IPS DF 6.9 (cell line): ENCODE measurements around the gene PLCH1.

Experiments
- DNase-seq: peaks from one replicate; pipeline ENCODE4 v3.0.0-alpha.2; 2013; ENCODE audit warnings: low read depth, low spot score
- H3K27ac ChIP-seq: one replicate; pipeline ENCODE4 v1.5.1; 2013; ENCODE audit warnings: low read length, control low read depth
- H3K27me3 ChIP-seq: 2 replicates; pipeline ENCODE4 v1.6.1; 2013; ENCODE audit warnings: mild to moderate bottlenecking, low read length; ENCODE audit not compliant: control insufficient read depth, insufficient read depth
- H3K36me3 ChIP-seq: 2 replicates; pipeline ENCODE4 v1.6.1; 2013; ENCODE audit warnings: low read length; ENCODE audit not compliant: control insufficient read depth, insufficient read depth
- H3K4me1 ChIP-seq: 2 replicates; pipeline ENCODE4 v1.6.1; 2013; ENCODE audit warnings: low read length; ENCODE audit not compliant: control insufficient read depth, insufficient read depth
- H3K4me3 ChIP-seq: 2 replicates; pipeline ENCODE4 v1.5.1; 2013; ENCODE audit warnings: mild to moderate bottlenecking, low read length
- H3K9me3 ChIP-seq: 2 replicates; pipeline ENCODE4 v1.6.1; 2013; ENCODE audit warnings: low read length, inconsistent platforms; ENCODE audit not compliant: control insufficient read depth, insufficient read depth
- WGBS: extraction: QIAGEN DNeasy Blood & Tissue Kit; methylation state at CpG from one replicate; pipeline ENCODE4 v1.1.7; 2013; ENCODE audit warnings: mixed read lengths, missing lambda C conversion rate; ENCODE audit not compliant: insufficient read length, insufficient coverage; 5-methylcytosine and 5-hydroxymethylcytosine counted together

PLCH1 gene

DNA sequence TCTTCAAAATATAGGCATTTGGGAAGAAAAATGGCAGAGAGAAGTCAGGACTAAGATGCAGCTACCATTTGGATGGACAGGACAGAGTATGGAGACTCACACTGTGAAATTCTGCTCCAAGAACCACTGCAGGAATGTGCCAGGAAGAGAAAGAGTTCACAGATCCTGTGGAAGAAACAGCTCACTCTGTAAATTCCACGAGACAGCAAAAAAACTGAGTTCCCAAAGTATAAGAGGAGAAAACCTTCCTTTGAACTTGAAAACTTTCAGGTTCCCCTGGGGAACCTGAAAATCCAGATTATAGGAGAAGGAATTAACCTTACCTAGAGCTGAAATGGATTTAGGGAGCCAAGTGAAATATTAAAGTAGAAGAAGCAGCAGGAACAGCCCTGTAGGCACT lies 137.1 kb downstream of the PLCH1 start:
- no peak for DNase-seq
- Histone ChIP-seq H3K9me3 (no peaks in the 10 kb centered on the region), H3K36me3 (no peaks in the 10 kb centered on the region), H3K27ac (no peak overlapping the region), H3K4me1 (no peaks in the 10 kb centered on the region), H3K4me3 (no peak overlapping the region), H3K27me3 (no peaks in the 10 kb centered on the region)
- WGBS: no CpG with 5 or more reads among the region's 1 CpG

DNA sequence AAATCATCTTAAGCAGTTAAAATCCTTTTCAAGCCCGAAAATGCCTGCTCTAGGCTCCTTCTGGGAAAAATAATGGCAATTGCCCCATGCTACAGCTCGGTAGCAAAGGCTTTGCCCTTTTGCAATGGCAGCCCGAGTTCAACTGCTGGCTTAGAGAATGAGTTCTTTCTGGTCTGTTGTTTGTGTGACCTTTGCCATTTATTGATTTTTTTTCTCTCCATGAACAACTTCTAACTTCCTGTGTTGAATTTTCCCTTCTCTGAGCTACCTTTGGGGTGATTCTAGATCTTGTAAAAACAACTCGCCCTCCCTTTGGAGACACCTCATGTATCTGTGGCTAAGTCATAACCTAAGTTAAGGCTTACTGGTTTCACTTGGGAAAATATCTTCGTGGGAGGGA lies 139.3 kb downstream of the PLCH1 start:
- H3K27ac ChIP-seq: no peak overlapping the region
- H3K4me3 ChIP-seq: no peak overlapping the region
- no CpG with 5 or more reads among the region's 5 CpGs for WGBS
- H3K36me3 ChIP-seq: no peaks in the 10 kb centered on the region
- no peaks in the 10 kb centered on the region for H3K4me1 ChIP-seq
- DNase-seq: no peak
- no peaks in the 10 kb centered on the region for H3K9me3 ChIP-seq
- H3K27me3 ChIP-seq: no peaks in the 10 kb centered on the region

DNA sequence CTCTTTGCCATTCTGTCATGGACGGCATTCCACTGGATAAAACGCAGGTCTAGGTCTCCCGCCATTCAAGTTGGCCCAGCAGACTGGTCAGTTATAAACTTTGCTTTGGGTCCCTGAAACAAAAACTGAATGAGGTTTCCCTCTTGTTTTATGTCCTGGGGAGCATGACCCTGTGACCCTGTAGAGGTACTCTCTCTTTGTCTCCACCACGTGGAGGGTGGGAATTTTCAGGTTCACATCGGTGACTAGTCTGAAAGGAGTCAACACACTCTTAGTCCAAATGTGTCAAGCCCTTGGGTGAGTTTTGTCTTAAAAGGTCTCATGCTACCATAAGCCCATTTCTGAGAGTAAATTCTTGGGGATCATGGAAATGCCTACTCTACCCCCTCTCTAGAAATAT lies 139.9 kb downstream of the PLCH1 start:
- Histone ChIP-seq H3K9me3 (no peaks in the 10 kb centered on the region), H3K4me3 (no peak overlapping the region), H3K4me1 (no peaks in the 10 kb centered on the region), H3K27ac (no peak overlapping the region), H3K36me3 (no peaks in the 10 kb centered on the region), H3K27me3 (no peaks in the 10 kb centered on the region)
- no CpG with 5 or more reads among the region's 5 CpGs for WGBS
- no peak for DNase-seq

DNA sequence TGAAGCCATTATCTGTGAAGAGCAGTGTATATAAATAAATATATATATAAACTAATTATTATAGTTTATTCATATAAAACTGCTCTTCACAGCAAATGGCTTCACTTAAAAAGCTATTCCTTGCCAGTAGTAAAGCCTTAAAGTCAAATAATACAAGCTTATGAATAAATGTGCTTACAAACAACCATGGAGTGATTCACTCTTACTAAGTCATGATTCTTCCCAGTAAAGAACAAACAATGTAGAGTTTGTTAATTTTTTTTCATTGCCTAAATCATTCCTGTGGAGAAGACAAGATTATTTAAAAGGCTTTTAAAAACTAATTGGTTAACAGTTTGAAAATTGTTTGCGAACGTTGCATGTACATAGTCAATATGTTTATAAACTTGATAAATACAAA lies 140.7 kb downstream of the PLCH1 start:
- no peaks in the 10 kb centered on the region for H3K36me3 ChIP-seq
- no CpG with 5 or more reads among the region's 2 CpGs for WGBS
- H3K27ac ChIP-seq: no peak overlapping the region
- H3K4me3 ChIP-seq: no peak overlapping the region
- no peaks in the 10 kb centered on the region for H3K4me1 ChIP-seq
- no peaks in the 10 kb centered on the region for H3K27me3 ChIP-seq
- H3K9me3 ChIP-seq: no peaks in the 10 kb centered on the region
- DNase-seq: no peak

DNA sequence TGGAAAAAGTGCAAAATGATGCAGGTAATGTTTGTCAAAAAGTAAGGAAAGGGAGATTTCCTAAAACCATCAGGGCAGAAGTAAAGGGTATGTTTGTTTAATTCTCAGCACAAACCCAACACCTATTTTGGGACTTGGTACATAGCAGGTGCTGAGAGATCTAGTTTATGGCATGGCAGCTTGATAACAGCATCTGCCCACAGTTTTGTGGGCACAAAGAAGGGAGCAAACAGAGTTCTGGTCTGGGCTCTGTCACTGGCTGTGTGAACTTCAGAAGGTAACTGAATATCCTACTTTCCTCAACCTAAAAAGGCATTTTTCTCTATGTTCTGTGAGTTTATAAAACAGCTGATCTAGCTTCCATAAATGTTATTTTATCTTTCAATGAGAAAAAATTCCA lies 141.6 kb downstream of the PLCH1 start:
- H3K9me3 ChIP-seq: no peaks in the 10 kb centered on the region
- no peak overlapping the region for H3K27ac ChIP-seq

DNA sequence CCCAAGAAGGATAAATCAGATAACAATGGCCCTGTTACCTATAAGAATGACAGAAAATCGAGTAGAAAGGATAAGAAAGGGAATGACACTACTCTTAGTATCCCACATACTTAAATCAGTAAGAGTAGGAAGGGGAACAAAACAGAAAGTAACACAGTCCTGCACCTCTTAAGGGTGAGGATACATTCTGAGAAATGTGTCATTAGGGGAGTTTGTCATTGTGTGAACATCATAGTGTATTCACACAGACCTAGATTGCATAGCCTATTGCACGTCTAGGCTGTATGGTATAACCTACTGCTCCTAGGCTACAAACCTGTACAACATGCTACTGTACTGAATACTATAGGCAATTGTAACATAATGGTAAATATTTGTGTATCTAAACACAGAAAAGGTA lies 142.6 kb downstream of the PLCH1 start:
- no CpG with 5 or more reads among the region's 2 CpGs for WGBS
- Histone ChIP-seq H3K36me3 (no peaks in the 10 kb centered on the region), H3K27me3 (no peaks in the 10 kb centered on the region), H3K4me1 (no peaks in the 10 kb centered on the region), H3K4me3 (no peak overlapping the region), H3K27ac (no peak overlapping the region), H3K9me3 (no peaks in the 10 kb centered on the region)
- DNase-seq: no peak

More for the DNA sequence above, 141.6 kb downstream of the PLCH1 start:
- Histone ChIP-seq H3K4me3 (no peak overlapping the region), H3K4me1 (no peaks in the 10 kb centered on the region), H3K27me3 (no peaks in the 10 kb centered on the region), H3K36me3 (no peaks in the 10 kb centered on the region)
- no peak for DNase-seq

DNA sequence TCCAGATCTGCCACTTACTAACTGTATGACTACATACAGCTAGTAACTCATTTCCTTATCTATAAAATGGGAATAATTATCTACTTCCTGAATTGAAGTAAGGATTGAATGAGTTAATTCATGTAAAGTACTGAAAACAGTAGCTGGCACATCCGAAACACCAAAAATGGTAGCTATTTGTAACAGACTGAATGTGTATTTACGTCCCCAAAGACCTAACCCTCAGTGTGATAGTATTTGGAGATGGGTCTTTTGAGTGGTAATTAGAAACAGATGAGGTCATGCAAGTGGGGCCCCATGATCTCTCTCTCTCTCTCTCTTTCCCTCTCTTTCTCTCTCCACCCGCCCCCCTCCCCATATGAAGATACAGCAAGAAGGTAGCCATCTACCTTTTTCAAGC lies 146.2 kb downstream of the PLCH1 start:
- WGBS: no CpG with 5 or more reads among the region's 3 CpGs
- Histone ChIP-seq H3K9me3 (no peaks in the 10 kb centered on the region), H3K4me1 (no peaks in the 10 kb centered on the region), H3K27ac (no peak overlapping the region), H3K36me3 (no peaks in the 10 kb centered on the region; the same call in 1 of the 2 replicates), H3K4me3 (no peak overlapping the region), H3K27me3 (no peaks in the 10 kb centered on the region)
- DNase-seq: no peak

DNA sequence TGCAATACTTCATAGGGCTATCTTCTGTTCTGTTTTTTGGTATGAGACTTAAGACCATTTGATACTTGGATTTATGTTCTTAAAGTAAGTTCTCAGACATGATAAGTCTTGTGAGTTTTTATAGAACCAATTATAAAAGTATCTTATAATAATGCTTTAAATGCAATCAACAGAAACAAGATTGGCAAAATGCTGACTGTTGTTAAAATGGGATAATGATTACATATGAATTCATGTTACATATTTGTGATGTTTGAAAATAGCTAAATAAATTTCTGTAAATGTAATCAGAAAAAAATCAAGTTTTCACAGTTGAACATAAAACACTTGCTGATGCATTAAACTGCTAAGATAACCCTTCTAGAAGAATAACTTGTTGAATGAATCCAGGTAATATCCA lies 148.3 kb downstream of the PLCH1 start:
- DNase-seq: no peak
- Histone ChIP-seq H3K27ac (no peak overlapping the region), H3K9me3 (no peaks in the 10 kb centered on the region), H3K4me3 (no peak overlapping the region), H3K36me3 (no peaks in the 10 kb centered on the region; the same call in 1 of the 2 replicates), H3K4me1 (no peaks in the 10 kb centered on the region), H3K27me3 (no peaks in the 10 kb centered on the region)

DNA sequence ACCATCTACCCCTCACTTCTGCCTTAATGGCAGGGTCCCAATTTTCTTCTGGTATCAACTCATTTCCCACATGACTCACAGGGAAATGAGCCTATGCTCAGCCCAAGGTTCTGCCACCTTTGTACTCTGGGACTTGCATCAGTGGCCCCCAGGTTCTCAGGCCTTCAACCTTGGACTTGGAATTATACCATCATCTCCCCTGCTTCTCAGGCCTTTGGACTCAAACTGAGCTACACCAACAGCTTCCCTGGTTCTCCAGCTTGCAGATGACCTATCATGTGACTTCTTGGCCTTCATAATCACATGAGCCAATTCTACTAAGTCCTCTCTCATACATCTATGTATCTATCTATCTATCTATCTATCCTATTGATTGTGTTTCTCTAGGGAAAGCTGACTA lies 149.5 kb downstream of the PLCH1 start:
- H3K9me3 ChIP-seq: no peaks in the 10 kb centered on the region
- no peak for DNase-seq
- H3K4me3 ChIP-seq: no peak overlapping the region
- no peaks in the 10 kb centered on the region; the same call in 1 of the 2 replicates for H3K36me3 ChIP-seq
- no peaks in the 10 kb centered on the region for H3K27me3 ChIP-seq
- no peak overlapping the region for H3K27ac ChIP-seq
- H3K4me1 ChIP-seq: no peaks in the 10 kb centered on the region

DNA sequence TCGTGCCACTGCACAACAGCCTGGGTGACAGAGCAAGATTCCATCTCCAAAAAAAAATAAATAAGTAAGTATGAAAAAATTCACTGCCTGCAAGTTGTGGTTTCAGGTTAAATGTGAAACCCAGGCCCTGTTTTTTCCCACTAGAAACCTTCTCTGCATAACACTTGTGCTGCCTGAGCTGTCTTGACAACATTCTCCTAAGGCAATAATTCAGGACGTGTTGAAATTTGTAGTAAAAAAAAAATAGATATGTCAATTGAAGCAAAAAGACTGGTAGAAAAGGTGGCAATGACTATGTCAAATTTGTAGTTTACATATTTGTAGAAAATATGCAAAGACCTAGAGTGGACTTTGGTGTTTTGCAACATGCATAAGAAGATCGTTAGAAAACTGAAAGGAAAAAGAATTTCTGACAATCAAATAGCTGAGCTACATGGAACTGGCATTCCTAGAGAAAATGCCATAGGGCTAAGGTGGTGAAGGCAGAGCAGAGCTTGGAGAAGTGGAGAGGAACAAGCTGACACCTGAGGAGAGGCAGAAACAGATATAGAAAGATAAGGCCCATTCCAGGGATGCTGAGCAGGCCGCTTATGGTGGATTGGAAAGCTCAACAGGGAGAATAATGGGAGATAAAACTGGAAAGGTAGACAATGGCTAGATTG lies 150.2 kb downstream of the PLCH1 start:
- Histone ChIP-seq H3K36me3 (no peaks in the 10 kb centered on the region; the same call in 1 of the 2 replicates), H3K27ac (no peak overlapping the region), H3K27me3 (no peaks in the 10 kb centered on the region), H3K9me3 (no peaks in the 10 kb centered on the region), H3K4me1 (no peaks in the 10 kb centered on the region), H3K4me3 (no peak overlapping the region)
- no peak for DNase-seq
- WGBS: no CpG with 5 or more reads among the region's 4 CpGs

DNA sequence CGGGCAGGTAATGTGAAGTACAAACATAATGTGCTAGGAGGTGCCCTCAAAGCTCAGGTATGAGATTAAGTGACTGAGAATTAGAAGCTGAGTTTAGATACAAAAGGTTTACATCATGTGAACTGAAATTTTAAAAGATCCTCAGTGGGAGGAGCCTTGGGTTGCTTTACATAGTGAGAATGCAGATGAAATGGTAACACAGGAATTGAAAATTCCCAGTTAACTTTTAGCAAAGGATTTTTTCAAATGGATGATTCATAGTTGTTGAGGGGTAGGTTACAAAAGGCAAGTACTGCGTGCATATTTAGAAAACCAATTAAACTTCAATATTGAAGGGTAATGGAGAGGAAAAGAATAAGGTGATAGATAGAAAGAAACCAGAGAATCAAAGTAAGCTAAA lies 157.3 kb downstream of the PLCH1 start:
- Histone ChIP-seq H3K9me3 (no peaks in the 10 kb centered on the region), H3K4me1 (no peaks in the 10 kb centered on the region), H3K27me3 (no peaks in the 10 kb centered on the region), H3K4me3 (no peak overlapping the region), H3K27ac (no peak overlapping the region), H3K36me3 (no peaks in the 10 kb centered on the region)
- WGBS: no CpG with 5 or more reads among the region's 2 CpGs
- no peak for DNase-seq
